ENCODE data around the gene PFKP.

Gene PFKP

GRCh38 chr10:3053155-3053554 lies 14.2 kb upstream of the PFKP start:
- H4K20me1 ChIP-seq (ENCODE audit: low read depth, low read length), result no peaks in the 10 kb centered on the region
- no peak overlapping the region for H3K4me2 ChIP-seq (ENCODE audit: low read depth, low read length, poor library complexity, severe bottlenecking)
- H2AFZ ChIP-seq (ENCODE audit: low read depth, low read length, severe bottlenecking), result no peak overlapping the region
- H3F3A ChIP-seq (ENCODE audit: insufficient read depth), result no peaks in the 10 kb centered on the region
- H3K36me3 ChIP-seq (ENCODE audit: low read length), result no peaks in the 10 kb centered on the region
- no peaks in the 10 kb centered on the region for H3K79me2 ChIP-seq (ENCODE audit: insufficient read depth, low read length)
- no peaks in the 10 kb centered on the region for H3K9me3 ChIP-seq (ENCODE audit: insufficient read depth, low read length)
- no peaks in the 10 kb centered on the region for H3K9me2 ChIP-seq (replicated peaks; ENCODE audit: insufficient read depth, low read length)
- H3K27ac ChIP-seq (ENCODE audit: low read depth, low read length), result no peak overlapping the region
- TF ChIP-seq CTCF (IDR thresholded peaks at IDR 0.05; ENCODE audit: insufficient read depth, low read length, poor library complexity, severe bottlenecking), result no peak
- no peak for TF ChIP-seq EZH2phosphoT487 (conservative IDR thresholded peaks at IDR 0.05; ENCODE audit: low read length)
- H3K4me3 ChIP-seq (ENCODE audit: insufficient read depth, low read length, poor library complexity, severe bottlenecking), result no peak overlapping the region
- H3K27me3 ChIP-seq (ENCODE audit: low read length), result no peaks in the 10 kb centered on the region
- H3K9ac ChIP-seq (ENCODE audit: low read length), result no peak overlapping the region

- no peak for TF ChIP-seq EZH2phosphoT487 (conservative IDR thresholded peaks at IDR 0.05; ENCODE audit: low read length)
- TF ChIP-seq CTCF (IDR thresholded peaks at IDR 0.05; ENCODE audit: insufficient read depth, low read length, poor library complexity, severe bottlenecking), result no peak
- no peaks in the 10 kb centered on the region for H3K27me3 ChIP-seq (ENCODE audit: low read length)
- no peaks in the 10 kb centered on the region for H3K36me3 ChIP-seq (ENCODE audit: low read length)
- no peak overlapping the region for H2AFZ ChIP-seq (ENCODE audit: low read depth, low read length, severe bottlenecking)
- no peaks in the 10 kb centered on the region for H4K20me1 ChIP-seq (ENCODE audit: low read depth, low read length)
- H3K4me2 ChIP-seq (ENCODE audit: low read depth, low read length, poor library complexity, severe bottlenecking), result no peak overlapping the region
- H3F3A ChIP-seq (ENCODE audit: insufficient read depth), result no peaks in the 10 kb centered on the region
- no peak overlapping the region for H3K4me3 ChIP-seq (ENCODE audit: insufficient read depth, low read length, poor library complexity, severe bottlenecking)
- no peaks in the 10 kb centered on the region for H3K9me3 ChIP-seq (ENCODE audit: insufficient read depth, low read length)
- no peak overlapping the region for H3K9ac ChIP-seq (ENCODE audit: low read length)
- H3K27ac ChIP-seq (ENCODE audit: low read depth, low read length), result no peak overlapping the region
- no peaks in the 10 kb centered on the region for H3K79me2 ChIP-seq (ENCODE audit: insufficient read depth, low read length)
- H3K9me2 ChIP-seq (replicated peaks; ENCODE audit: insufficient read depth, low read length), result no peaks in the 10 kb centered on the region
Observed at GRCh38 chr10:3054183-3054850, 13.0 kb upstream of the PFKP start.

- Histone ChIP-seq H3K4me2 (ENCODE audit: low read depth, low read length, poor library complexity, severe bottlenecking) (no peak overlapping the region), H3F3A (ENCODE audit: insufficient read depth) (no peaks in the 10 kb centered on the region), H3K79me2 (ENCODE audit: insufficient read depth, low read length) (no peaks in the 10 kb centered on the region), H3K36me3 (ENCODE audit: low read length) (no peaks in the 10 kb centered on the region), H3K9me2 (replicated peaks; ENCODE audit: insufficient read depth, low read length) (no peaks in the 10 kb centered on the region), H3K27ac (ENCODE audit: low read depth, low read length) (no peak overlapping the region), H3K9ac (ENCODE audit: low read length) (no peak overlapping the region), H2AFZ (ENCODE audit: low read depth, low read length, severe bottlenecking) (no peak overlapping the region), H4K20me1 (ENCODE audit: low read depth, low read length) (no peaks in the 10 kb centered on the region), H3K4me3 (ENCODE audit: insufficient read depth, low read length, poor library complexity, severe bottlenecking) (no peak overlapping the region), H3K9me3 (ENCODE audit: insufficient read depth, low read length) (no peaks in the 10 kb centered on the region), H3K27me3 (ENCODE audit: low read length) (no peaks in the 10 kb centered on the region)
- TF ChIP-seq CTCF (IDR thresholded peaks at IDR 0.05; ENCODE audit: insufficient read depth, low read length, poor library complexity, severe bottlenecking) (no peak), EZH2phosphoT487 (conservative IDR thresholded peaks at IDR 0.05; ENCODE audit: low read length) (no peak)
Observed at GRCh38 chr10:3054851-3055199, 12.5 kb upstream of the PFKP start.

Measured in SU-DHL-6 (cell line).